ENCODE results near the gene FAM53B.

The FAM53B gene

DNA sequence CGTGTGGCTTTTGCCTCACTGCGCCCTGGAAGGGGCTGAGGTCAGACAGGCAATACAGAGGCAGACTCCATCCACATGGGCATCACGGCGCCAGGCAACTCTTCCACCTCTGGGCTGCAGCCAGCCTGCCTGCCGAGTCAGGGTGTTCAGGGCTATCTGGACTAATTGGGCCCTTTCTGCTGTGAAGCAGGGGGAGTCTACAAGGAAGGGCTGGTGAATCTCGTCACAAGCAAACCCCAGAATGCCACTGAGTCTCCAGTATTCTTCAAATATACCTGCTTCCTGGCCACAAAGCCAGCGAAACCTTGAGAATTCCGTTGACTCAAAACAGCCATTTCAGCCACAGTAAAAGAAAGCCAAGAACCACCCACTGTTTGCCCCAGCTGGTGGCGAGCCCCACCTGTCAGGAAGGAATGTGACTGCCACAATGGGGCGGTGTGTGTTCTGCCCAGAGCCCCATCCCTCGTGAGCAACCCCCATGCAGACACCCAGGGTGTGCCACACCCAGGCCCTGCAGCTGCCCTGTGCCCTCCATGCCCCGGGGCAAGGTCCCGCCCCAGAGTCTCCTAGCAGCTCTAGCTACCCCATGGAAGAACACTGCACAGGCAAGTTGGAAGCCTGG is 117.3 kb downstream of the FAM53B start:
- no peak overlapping the region for H3K27ac ChIP-seq (ENCODE audit: low read length)
- DNase-seq (ENCODE audit: low read depth, low spot score) = no peak
- no CpG with 5 or more reads among the region's 13 CpGs for WGBS (ENCODE audit: insufficient coverage, insufficient read length)
- peaks cover 14% of the 10 kb centered on the region for H3K4me1 ChIP-seq (ENCODE audit: control insufficient read depth, insufficient read depth, low read length)
- no peaks in the 10 kb centered on the region for H3K27me3 ChIP-seq (ENCODE audit: control insufficient read depth, insufficient read depth, low read length)
- H3K4me3 ChIP-seq (ENCODE audit: low read length) = no peak overlapping the region
- H3K36me3 ChIP-seq (ENCODE audit: control insufficient read depth, insufficient read depth, low read length) = no peaks in the 10 kb centered on the region; the same call in 1 of the 2 replicates
- no peaks in the 10 kb centered on the region for H3K9me3 ChIP-seq (ENCODE audit: control insufficient read depth, insufficient read depth, low read length)

- Histone ChIP-seq H3K27me3 (ENCODE audit: control insufficient read depth, insufficient read depth, low read length) (no peaks in the 10 kb centered on the region), H3K36me3 (ENCODE audit: control insufficient read depth, insufficient read depth, low read length) (no peaks in the 10 kb centered on the region; the same call in 1 of the 2 replicates), H3K4me1 (ENCODE audit: control insufficient read depth, insufficient read depth, low read length) (peaks cover 14% of the 10 kb centered on the region), H3K4me3 (ENCODE audit: low read length) (no peak overlapping the region), H3K9me3 (ENCODE audit: control insufficient read depth, insufficient read depth, low read length) (no peaks in the 10 kb centered on the region), H3K27ac (ENCODE audit: low read length) (no peak overlapping the region)
- WGBS (ENCODE audit: insufficient coverage, insufficient read length) = no CpG with 5 or more reads among the region's 23 CpGs
- DNase-seq (ENCODE audit: low read depth, low spot score) = no peak
Measured at GRCh38 chr10:124625831-124626238, 118.3 kb downstream of the FAM53B start.

DNA sequence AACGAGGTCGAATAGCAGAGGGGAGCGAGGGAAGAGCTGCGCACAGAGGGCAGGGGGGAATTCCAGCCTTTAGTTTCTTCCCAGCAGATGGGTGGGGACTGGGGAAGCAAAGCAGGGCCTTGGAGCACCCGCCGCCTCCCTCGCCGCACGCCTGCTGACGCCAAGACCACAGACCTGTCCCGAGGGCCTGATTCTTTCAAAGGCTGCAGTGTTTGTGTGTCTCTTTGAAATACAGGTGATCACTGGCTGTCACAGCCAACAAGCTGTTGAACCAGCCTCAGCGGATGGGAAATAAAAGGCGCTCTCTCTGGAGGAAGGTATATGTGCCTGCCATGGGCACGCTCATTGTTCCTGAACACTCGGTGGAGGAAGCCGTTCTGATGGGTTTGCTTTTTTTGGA is 119.3 kb downstream of the FAM53B start:
- no peak for DNase-seq (ENCODE audit: low read depth, low spot score)
- no CpG with 5 or more reads among the region's 16 CpGs for WGBS (ENCODE audit: insufficient coverage, insufficient read length)
- H3K4me3 ChIP-seq (ENCODE audit: low read length) = no peak overlapping the region
- H3K27ac ChIP-seq (ENCODE audit: low read length) = no peak overlapping the region
- H3K36me3 ChIP-seq (ENCODE audit: control insufficient read depth, insufficient read depth, low read length) = no peaks in the 10 kb centered on the region; the same call in 1 of the 2 replicates
- peaks cover 13% of the 10 kb centered on the region for H3K4me1 ChIP-seq (ENCODE audit: control insufficient read depth, insufficient read depth, low read length)
- no peaks in the 10 kb centered on the region for H3K9me3 ChIP-seq (ENCODE audit: control insufficient read depth, insufficient read depth, low read length)
- H3K27me3 ChIP-seq (ENCODE audit: control insufficient read depth, insufficient read depth, low read length) = no peaks in the 10 kb centered on the region

- peaks cover 11% of the 10 kb centered on the region for H3K4me1 ChIP-seq (ENCODE audit: control insufficient read depth, insufficient read depth, low read length)
- H3K4me3 ChIP-seq (ENCODE audit: low read length) = no peak overlapping the region
- H3K9me3 ChIP-seq (ENCODE audit: control insufficient read depth, insufficient read depth, low read length) = no peaks in the 10 kb centered on the region
- no peaks in the 10 kb centered on the region; the same call in 1 of the 2 replicates for H3K36me3 ChIP-seq (ENCODE audit: control insufficient read depth, insufficient read depth, low read length)
- no peaks in the 10 kb centered on the region for H3K27me3 ChIP-seq (ENCODE audit: control insufficient read depth, insufficient read depth, low read length)
- no peak for DNase-seq (ENCODE audit: low read depth, low spot score)
- no CpG with 5 or more reads among the region's 9 CpGs for WGBS (ENCODE audit: insufficient coverage, insufficient read length)
- no peak overlapping the region for H3K27ac ChIP-seq (ENCODE audit: low read length)
Measured at GRCh38 chr10:124624466-124624865, 119.7 kb downstream of the FAM53B start.

DNA sequence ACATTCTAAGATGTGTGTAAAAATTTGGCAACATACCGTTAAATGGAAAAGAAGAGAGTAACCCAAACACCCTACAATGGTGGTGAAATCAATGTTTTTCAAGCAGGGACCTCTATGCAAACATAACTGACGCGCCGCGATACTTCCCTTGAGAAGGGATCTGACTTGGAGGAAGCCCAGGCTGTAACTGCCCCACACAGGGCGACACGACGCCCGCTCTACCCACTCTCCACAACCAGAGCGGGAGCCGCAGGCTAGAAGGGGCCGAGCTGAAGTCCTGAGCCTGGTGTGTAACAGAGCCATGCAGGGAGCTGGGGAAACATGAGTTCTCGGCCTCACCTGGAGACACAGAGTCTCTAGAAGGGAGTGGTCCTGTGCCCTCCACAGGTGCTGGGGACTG is 120.2 kb downstream of the FAM53B start:
- no CpG with 5 or more reads among the region's 13 CpGs for WGBS (ENCODE audit: insufficient coverage, insufficient read length)
- no peak for DNase-seq (ENCODE audit: low read depth, low spot score)
- Histone ChIP-seq H3K27me3 (ENCODE audit: control insufficient read depth, insufficient read depth, low read length) (no peaks in the 10 kb centered on the region), H3K27ac (ENCODE audit: low read length) (no peak overlapping the region), H3K4me1 (ENCODE audit: control insufficient read depth, insufficient read depth, low read length) (peaks cover 10% of the 10 kb centered on the region), H3K9me3 (ENCODE audit: control insufficient read depth, insufficient read depth, low read length) (no peaks in the 10 kb centered on the region), H3K4me3 (ENCODE audit: low read length) (no peak overlapping the region), H3K36me3 (ENCODE audit: control insufficient read depth, insufficient read depth, low read length) (no peaks in the 10 kb centered on the region; the same call in 1 of the 2 replicates)

GRCh38 chr10:124622866-124623536 is 121.2 kb downstream of the FAM53B start:
- WGBS (ENCODE audit: insufficient coverage, insufficient read length) = no CpG with 5 or more reads among the region's 31 CpGs
- no peak overlapping the region for H3K4me3 ChIP-seq (ENCODE audit: low read length)
- no peak for DNase-seq (ENCODE audit: low read depth, low spot score)
- no peaks in the 10 kb centered on the region for H3K27me3 ChIP-seq (ENCODE audit: control insufficient read depth, insufficient read depth, low read length)
- H3K4me1 ChIP-seq (ENCODE audit: control insufficient read depth, insufficient read depth, low read length) = peaks cover 6% of the 10 kb centered on the region
- H3K36me3 ChIP-seq (ENCODE audit: control insufficient read depth, insufficient read depth, low read length) = no peaks in the 10 kb centered on the region; the same call in 1 of the 2 replicates
- no peak overlapping the region for H3K27ac ChIP-seq (ENCODE audit: low read length)
- no peaks in the 10 kb centered on the region for H3K9me3 ChIP-seq (ENCODE audit: control insufficient read depth, insufficient read depth, low read length)

DNA sequence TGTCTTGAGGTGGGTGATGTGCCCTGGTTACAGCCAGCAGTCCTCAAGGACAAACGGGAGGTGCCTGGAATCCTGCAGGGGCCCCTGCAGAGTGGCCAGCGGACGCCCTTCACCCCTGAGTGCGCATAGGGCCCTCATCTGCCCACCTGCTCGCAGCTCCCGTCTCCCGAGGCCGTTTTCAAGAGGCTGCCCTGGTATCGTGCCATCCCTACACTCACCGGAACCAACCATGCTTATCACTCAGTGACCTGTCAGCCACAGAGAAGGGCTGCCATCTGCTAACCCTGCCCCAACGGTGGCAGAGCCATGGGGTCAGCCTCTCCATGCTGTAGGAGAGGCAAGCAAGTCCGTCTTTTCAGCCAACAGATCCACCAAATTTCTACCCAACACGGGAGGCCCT is 122.0 kb downstream of the FAM53B start:
- Histone ChIP-seq H3K27ac (ENCODE audit: low read length) (no peak overlapping the region), H3K36me3 (ENCODE audit: control insufficient read depth, insufficient read depth, low read length) (no peaks in the 10 kb centered on the region; the same call in 1 of the 2 replicates), H3K27me3 (ENCODE audit: control insufficient read depth, insufficient read depth, low read length) (no peaks in the 10 kb centered on the region), H3K9me3 (ENCODE audit: control insufficient read depth, insufficient read depth, low read length) (no peaks in the 10 kb centered on the region), H3K4me3 (ENCODE audit: low read length) (no peak overlapping the region), H3K4me1 (ENCODE audit: control insufficient read depth, insufficient read depth, low read length) (peaks cover 5% of the 10 kb centered on the region)
- no CpG with 5 or more reads among the region's 13 CpGs for whole genome bisulfite sequencing (ENCODE audit: insufficient coverage, insufficient read length)
- DNase-seq (ENCODE audit: low read depth, low spot score) = no peak

GRCh38 chr10:124621637-124622036 is 122.5 kb downstream of the FAM53B start:
- no CpG with 5 or more reads among the region's 13 CpGs for WGBS (ENCODE audit: insufficient coverage, insufficient read length)
- no peaks in the 10 kb centered on the region for H3K9me3 ChIP-seq (ENCODE audit: control insufficient read depth, insufficient read depth, low read length)
- no peak for DNase-seq (ENCODE audit: low read depth, low spot score)
- no peak overlapping the region for H3K4me3 ChIP-seq (ENCODE audit: low read length)
- no peaks in the 10 kb centered on the region; the same call in 1 of the 2 replicates for H3K36me3 ChIP-seq (ENCODE audit: control insufficient read depth, insufficient read depth, low read length)
- peaks cover 3% of the 10 kb centered on the region for H3K4me1 ChIP-seq (ENCODE audit: control insufficient read depth, insufficient read depth, low read length)
- no peaks in the 10 kb centered on the region for H3K27me3 ChIP-seq (ENCODE audit: control insufficient read depth, insufficient read depth, low read length)
- no peak overlapping the region for H3K27ac ChIP-seq (ENCODE audit: low read length)

DNA sequence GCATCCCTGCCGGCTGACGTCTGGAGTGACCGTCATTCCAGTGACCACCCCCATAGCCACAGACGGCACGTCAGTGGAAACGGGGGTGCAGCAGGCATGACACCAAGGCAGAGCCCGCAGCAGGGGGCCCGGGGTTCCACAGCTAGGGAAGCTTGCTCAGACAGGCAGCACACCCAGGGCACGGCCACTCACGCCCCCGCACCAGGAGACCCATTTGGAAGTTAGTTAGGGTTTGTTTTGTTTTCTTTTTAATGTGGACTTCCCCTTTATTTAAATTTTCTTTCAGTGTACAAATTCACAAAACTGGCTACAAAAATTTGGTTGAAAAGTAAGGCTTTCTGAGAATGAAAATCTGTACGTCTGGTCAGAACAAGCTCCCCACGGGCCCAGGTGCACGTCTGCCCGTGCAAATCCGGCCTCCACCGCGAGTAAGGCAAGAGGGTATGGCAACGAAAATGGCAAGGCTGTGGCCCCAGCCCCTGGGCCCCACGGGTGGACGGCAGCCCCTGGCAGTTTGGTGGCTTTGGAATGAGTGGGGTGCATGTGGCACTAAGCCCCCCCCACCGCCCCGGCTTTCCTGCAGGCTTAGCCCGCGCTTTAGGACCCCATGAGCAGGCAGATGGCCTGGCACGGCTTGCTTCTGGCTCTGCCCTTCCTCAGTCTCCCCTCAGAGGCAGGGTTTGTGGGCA is 124.2 kb downstream of the FAM53B start:
- Histone ChIP-seq H3K27me3 (ENCODE audit: control insufficient read depth, insufficient read depth, low read length) (no peaks in the 10 kb centered on the region), H3K27ac (ENCODE audit: low read length) (no peak overlapping the region), H3K4me1 (ENCODE audit: control insufficient read depth, insufficient read depth, low read length) (0 out of 2 replicates have a peak, but pooled peaks cover 1% of the 10 kb centered on the region), H3K36me3 (ENCODE audit: control insufficient read depth, insufficient read depth, low read length) (no peaks in the 10 kb centered on the region; the same call in 1 of the 2 replicates), H3K4me3 (ENCODE audit: low read length) (no peak overlapping the region), H3K9me3 (ENCODE audit: control insufficient read depth, insufficient read depth, low read length) (no peaks in the 10 kb centered on the region)
- DNase-seq (ENCODE audit: low read depth, low spot score) = no peak
- WGBS (ENCODE audit: insufficient coverage, insufficient read length) = no CpG with 5 or more reads among the region's 26 CpGs

DNA sequence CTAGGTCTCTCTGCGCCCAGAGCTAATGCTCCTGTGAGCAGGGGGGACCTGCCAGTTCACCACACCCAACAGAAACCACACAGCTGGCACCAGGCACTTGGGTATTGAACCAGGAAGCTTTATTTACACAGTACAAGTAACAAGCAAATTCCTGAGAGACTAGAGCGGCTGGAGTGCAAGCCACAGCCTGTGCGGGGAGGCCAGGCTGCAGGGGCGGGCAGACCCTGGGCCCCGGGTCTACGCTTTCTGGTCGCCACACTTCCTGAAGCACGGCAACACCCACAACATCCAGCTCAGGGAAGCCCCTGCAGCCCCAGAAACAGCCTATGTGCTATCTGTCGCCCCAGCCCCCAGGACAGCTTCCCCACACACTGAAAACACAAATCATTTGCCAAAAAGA is 125.0 kb downstream of the FAM53B start:
- Histone ChIP-seq H3K4me3 (ENCODE audit: low read length) (no peak overlapping the region), H3K4me1 (ENCODE audit: control insufficient read depth, insufficient read depth, low read length) (no peaks in the 10 kb centered on the region), H3K27ac (ENCODE audit: low read length) (no peak overlapping the region), H3K27me3 (ENCODE audit: control insufficient read depth, insufficient read depth, low read length) (no peaks in the 10 kb centered on the region), H3K36me3 (ENCODE audit: control insufficient read depth, insufficient read depth, low read length) (no peaks in the 10 kb centered on the region; the same call in 1 of the 2 replicates), H3K9me3 (ENCODE audit: control insufficient read depth, insufficient read depth, low read length) (no peaks in the 10 kb centered on the region)
- DNase-seq (ENCODE audit: low read depth, low spot score) = no peak
- WGBS (ENCODE audit: insufficient coverage, insufficient read length) = no CpG with 5 or more reads among the region's 9 CpGs
